PFSK-1 (cell line): Measurements from ENCODE around the gene UBE4B.

Experiments
- FOXP2 ChIP-seq: optimal IDR thresholded peaks from 2 replicates; pipeline ENCODE3; 2011; ENCODE audit warnings: borderline replicate concordance, control low read depth, inconsistent platforms; ENCODE audit not compliant: insufficient read depth; ENCODE audit errors: extremely low read length, extremely low read depth
- POLR2AphosphoS5 ChIP-seq: IDR thresholded peaks from 2 replicates; pipeline ENCODE4 v1.6.1; 2012; ENCODE audit warnings: low read depth, mild to moderate bottlenecking, control low read depth, low read length, moderate library complexity
- REST ChIP-seq, 2 experiments: IDR thresholded peaks; 2 replicates each; pipeline versions ENCODE4 v1.6.1 to v1.8.0; 2011 to 2012; ENCODE audit warnings: low read depth in 2 of 2, low read length in 2 of 2, control low read depth in 1 of 2, inconsistent platforms in 1 of 2, mild to moderate bottlenecking in 1 of 2, moderate library complexity in 1 of 2; ENCODE audit not compliant: insufficient read depth in 1 of 2
- SIN3A ChIP-seq: IDR thresholded peaks from 2 replicates; pipeline ENCODE4 v1.6.1; 2012; ENCODE audit warnings: mild to moderate bottlenecking, low read length, moderate library complexity, borderline replicate concordance; ENCODE audit not compliant: insufficient read depth
- TAF1 ChIP-seq: IDR thresholded peaks from 2 replicates; pipeline ENCODE4 v1.6.1; 2012; ENCODE audit warnings: low read length, control low read depth, borderline replicate concordance; ENCODE audit not compliant: insufficient read depth

UBE4B gene

GRCh38 chr1:10216090-10216749 is 183.5 kb downstream of the UBE4B start:
- TF ChIP-seq TAF1 (no peak), REST (IDR thresholded peaks at IDR 0.05; ENCODE audit: insufficient read depth in 1 of 2, low read depth in 2 of 2, low read length in 2 of 2) (no peak), POLR2AphosphoS5 (no peak), FOXP2 (no peak), SIN3A (no peak)

GRCh38 chr1:10217748-10218441 is 185.1 kb downstream of the UBE4B start:
- TF ChIP-seq FOXP2 (no peak), SIN3A (no peak), REST (IDR thresholded peaks at IDR 0.05; ENCODE audit: insufficient read depth in 1 of 2, low read depth in 2 of 2, low read length in 2 of 2) (no peak), POLR2AphosphoS5 (no peak), TAF1 (no peak)

- no peak for TF ChIP-seq SIN3A
- no peak for TF ChIP-seq POLR2AphosphoS5
- TF ChIP-seq FOXP2 = no peak
- no peak for TF ChIP-seq REST (IDR thresholded peaks at IDR 0.05; ENCODE audit: insufficient read depth in 1 of 2, low read depth in 2 of 2, low read length in 2 of 2)
- TF ChIP-seq TAF1 = no peak
Observed at GRCh38 chr1:10220200-10220599, 187.4 kb downstream of the UBE4B start.

GRCh38 chr1:10225573-10225972 is 192.8 kb downstream of the UBE4B start:
- TF ChIP-seq REST (IDR thresholded peaks at IDR 0.05; ENCODE audit: insufficient read depth in 1 of 2, low read depth in 2 of 2, low read length in 2 of 2) (no peak), SIN3A (no peak), TAF1 (no peak), POLR2AphosphoS5 (no peak), FOXP2 (no peak)
